HG03095 (cell line): Measurements from ENCODE around the gene HBS1L.

Source experiments
- ATAC-seq: cut with Tn5 transposase; IDR thresholded peaks from one replicate; pipeline ENCODE4 v1.9.1; 2021; ENCODE audit warnings: moderate library complexity; ENCODE audit not compliant: unreplicated experiment

Gene HBS1L

DNA sequence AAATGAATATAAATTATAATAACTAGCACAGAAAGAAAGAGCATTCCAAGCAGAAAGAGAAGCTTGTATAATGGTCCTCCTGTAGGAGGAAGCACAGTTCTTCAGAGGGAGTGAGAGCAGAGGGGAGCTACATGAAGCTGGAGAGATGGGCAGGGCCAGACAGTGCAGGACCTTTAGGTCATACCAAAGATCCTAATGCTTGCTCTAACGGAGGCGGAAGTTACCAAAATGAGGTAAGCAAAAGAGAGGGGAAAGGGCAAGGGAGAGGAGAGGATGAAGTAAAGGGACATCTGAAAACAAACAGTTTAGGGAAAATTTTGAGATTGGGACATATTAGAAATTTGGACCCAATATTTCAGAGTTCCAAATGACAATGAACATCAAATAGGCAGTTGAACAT, 50.2 kb downstream of the HBS1L start:
- no peak for ATAC-seq

GRCh38 chr6:135002974-135003703, 51.5 kb downstream of the HBS1L start:
- ATAC-seq: peak; percentile 94

DNA sequence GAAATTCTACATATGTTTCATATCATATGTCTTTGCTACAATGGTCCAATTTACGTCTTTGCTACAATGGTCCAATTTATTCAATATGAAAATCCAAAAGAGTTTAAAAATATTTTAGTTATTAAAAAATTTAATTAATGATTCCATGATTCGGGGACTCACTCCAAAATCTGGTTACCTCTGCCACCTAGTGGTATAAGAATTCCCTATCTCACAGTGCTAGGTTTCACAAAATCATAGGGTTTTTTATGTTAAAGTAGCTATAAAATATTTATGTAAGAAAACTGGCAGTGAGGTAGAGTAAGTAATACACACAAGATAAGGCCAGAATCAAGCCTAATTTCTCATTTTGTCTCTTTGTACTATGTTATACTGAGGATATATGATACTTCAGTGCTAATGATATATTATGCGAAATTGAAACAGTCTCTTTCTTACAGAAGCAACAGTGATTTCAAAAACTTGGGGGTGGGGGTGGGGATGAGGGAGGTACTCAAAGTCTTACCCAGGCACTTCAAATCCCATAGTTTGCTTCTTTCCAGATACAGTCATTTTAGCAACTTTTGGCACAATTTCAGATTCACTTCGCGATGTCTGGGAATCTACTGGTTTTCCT, 52.3 kb downstream of the HBS1L start:
- ATAC-seq: no peak

DNA sequence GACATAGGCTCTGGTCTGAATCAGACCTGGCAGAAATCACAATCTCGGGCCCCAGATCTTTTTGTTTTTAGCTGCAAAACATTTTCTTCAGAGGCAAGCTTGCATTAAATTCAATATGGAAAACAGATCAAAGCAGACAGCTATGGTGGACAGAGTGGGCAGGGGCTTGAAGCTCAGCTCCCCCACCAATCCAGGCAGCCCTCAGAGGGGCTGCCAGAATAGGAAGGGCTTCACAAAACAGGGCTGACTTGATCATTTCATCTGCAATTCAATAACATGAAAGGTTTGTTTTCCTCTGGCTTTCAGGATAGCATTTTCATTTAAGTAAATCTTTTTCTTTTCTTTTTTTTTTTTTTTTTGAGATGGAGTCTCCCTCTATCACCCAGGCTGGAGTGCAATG, 55.5 kb downstream of the HBS1L start:
- no peak for ATAC-seq

DNA sequence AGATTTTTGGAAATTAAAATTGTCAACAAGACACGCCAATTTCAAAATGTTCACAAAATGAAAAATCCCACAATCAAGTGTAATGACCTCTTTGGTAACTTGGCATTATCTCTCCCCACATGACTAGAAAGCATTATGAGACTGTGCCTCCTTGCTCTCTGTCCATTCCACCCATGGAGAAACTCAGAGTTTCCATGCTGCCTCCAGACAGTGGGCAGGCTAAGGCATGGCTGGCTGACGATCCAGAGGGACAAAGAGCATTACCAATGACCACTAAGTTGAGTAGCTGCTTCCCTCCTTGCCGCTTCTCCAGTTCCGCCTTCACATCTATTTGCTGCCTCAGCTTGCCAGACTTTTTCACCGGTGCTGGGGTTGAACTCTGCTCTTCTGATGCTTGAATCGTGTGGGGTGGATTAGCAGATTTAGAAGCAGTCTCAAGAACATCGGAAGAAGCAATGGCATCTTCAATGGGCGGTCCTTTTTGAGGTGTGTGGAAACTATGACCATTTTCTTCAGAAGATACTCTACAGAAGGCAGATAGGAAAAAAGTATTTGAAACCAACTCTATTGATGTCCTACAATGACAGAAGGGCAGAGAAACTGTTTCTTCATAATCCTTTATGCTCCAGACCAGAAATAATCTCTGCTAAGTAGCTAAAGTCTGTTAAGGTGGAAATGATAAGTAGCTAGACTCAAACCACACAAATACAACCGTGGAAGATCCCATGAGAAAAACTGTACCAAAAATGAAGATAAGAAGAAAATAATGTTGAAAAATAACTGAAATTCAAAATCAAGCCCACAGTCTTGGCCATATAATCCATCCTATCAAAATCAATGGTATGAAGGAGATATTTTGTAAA, 57.3 kb downstream of the HBS1L start:
- no peak for ATAC-seq

- no peak for ATAC-seq
These were observed 59.1 kb downstream of the HBS1L start for GRCh38 chr6:134995536-134995935.

DNA sequence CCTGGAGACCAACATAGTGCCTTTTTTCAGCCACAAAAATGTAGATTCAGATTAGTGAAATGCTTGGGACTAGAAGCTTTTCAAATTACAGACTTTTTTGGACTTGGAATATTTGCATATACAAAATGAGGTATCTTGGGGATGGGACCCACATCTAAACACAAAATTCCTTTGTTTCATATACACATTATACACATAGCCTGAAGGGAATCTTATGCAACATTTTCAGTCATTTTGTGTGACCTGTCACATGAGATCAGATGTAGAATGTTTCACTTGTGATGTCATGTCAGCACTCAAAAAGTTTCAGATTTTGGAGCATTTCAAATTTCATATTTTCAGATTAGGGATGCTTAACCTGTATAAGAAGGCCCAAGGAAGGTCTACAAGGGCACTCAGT, 60.2 kb downstream of the HBS1L start:
- no peak for ATAC-seq

- no peak for ATAC-seq
These were observed 62.5 kb downstream of the HBS1L start for GRCh38 chr6:134992155-134992554.

DNA sequence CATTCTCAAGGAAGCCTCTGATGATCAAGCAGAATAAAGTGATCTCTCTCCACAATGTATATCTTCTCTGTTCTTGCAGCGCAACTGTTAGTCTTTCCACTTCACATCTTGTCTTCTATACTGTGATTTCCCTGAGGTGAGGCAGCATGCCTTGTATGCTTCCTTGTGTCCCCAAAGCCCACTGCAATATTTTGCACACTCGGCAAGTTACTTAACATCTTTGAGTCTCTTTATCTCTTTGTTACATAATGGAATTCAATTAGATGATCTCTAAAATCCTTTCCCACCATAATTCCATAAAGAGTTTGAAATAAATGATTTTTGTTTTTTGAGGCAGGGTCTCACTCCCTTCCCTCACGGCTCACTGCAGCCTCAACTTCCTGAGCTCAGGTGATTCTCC, 64.4 kb downstream of the HBS1L start:
- ATAC-seq: no peak

- ATAC-seq: no peak
These were observed 69.8 kb downstream of the HBS1L start for GRCh38 chr6:134984821-134985220.

DNA sequence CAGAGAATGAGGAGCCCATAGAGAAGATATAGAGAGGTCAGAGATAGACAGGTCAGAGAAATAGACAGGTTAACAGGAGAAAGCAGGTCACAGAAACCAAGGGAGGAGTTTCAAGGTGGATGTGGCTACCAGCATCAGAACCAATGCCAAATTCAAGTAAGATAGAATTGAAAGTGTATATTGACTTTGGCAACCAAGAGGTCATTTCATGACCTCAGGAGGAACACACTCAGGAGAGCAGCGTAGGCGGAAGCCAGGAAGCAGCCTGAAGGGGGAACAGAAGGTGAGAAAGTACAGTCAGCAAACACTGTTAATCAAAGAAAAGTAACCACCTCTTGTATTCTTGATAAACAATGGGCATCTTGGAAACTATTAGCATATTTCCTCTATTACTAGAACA, 70.8 kb downstream of the HBS1L start:
- ATAC-seq: no peak

DNA sequence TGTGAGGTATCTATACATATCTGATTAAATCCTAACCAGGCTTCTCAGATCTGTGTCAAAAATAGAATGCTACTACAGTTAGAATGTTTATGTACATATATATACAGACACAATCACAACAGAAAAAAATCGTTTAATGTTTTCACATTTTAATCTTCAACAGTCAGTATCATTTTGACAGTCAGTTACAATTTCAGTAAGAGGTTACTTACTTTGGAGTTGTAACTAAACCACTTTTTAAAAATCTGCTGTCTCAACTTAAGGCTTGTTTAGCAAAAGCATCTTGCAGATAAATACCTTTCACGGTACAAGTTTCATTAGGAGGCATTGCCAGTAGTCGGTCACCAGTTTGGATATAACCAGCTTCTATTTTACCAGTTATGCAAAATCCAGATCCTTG, 72.5 kb downstream of the HBS1L start:
- ATAC-seq: no peak

DNA sequence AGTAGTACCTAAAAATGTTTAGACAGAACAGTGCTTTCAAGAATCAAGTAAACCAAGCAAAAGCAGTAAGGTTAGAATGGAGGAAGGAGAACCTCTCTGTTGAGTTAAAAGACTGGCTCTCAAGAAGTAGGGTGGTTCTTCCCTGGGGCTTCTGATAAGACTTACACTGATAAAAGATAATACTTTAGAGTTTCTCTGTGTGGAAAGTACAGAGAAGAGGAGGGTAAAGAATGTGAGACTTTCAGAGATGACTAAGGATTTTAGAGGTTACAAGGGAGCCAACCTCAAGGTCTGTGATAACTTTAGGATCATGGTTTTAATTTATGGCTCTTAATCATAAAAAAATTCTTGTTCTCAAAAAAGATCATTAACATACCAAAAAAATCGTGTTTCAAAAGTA, 73.8 kb downstream of the HBS1L start:
- no peak for ATAC-seq

GRCh38 chr6:134979142-134979541, 75.5 kb downstream of the HBS1L start:
- ATAC-seq: peak; percentile 70

DNA sequence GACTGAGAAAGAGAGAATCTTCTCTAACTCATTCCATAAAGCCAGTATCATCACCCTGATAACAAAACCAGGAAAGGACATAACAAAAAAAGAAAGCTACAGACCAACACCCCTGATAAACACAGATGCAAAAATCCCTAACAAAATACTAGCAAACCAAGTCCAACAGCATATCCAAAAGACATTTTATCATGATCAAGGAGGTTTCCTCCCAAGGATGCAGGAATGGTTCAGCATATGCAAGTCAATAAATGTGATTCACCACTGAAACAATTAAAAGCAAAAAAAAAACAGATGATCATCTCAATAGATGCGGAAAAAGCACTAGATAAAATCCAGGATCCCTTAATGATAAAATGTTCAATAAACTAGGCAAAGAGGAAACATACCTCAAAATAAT, 80.3 kb downstream of the HBS1L start:
- no peak for ATAC-seq

- ATAC-seq: peak; percentile 71
These were observed 86.9 kb downstream of the HBS1L start for GRCh38 chr6:134967711-134968110.

GRCh38 chr6:134964451-134965203, 90.0 kb downstream of the HBS1L start:
- ATAC-seq: no peak

- no peak for ATAC-seq
These were observed 92.2 kb downstream of the HBS1L start for GRCh38 chr6:134962421-134962820.

- no peak for ATAC-seq
These were observed 93.3 kb downstream of the HBS1L start for GRCh38 chr6:134961366-134961765.

DNA sequence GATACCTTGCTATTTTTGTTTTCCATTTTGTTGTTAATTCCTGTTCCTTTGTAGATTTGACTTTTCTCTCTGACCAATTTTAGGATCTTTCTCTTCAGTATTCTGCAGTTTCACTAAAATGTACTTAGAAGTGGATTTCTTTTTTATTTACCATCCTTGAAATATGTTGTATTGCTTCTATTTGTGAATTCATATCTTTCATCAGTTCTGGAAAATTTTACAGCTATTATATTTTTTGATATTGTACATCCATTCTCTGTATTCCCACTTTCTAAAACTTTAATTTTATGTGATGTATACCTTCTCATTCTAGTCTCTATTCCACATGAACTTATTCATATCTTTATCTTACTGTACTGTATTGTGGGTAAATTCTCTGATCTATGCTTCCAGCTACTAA, 95.0 kb downstream of the HBS1L start:
- no peak for ATAC-seq

DNA sequence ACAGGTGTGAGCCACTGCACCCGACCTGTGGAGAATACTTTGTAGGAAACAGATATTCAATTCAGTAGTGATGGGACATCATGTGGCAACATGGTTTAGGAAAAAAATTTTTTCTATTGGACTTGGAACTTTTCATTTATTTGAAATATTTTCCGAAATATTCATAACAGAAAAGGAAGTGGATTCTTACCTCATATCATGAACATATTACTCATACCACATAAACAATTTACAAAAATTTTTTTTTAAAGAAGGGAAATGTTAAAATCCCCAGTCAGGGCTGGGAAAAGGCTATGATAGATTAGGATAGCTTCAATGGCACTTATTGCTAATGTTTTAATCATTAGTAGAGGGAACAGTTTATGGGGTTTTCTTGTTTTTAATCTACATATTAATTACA, 97.9 kb downstream of the HBS1L start:
- no peak for ATAC-seq
